ENCODE results near the gene RAP1GAP2. TPM values are rescaled to one million over a fixed set of nuclear protein-coding genes. Genes with fewer than 3 reads are reported as not detected.

The RAP1GAP2 gene
- polyA plus RNA-seq, 3 donors, result 3.9 to 17.9 (median 4.7) TPM

DNA sequence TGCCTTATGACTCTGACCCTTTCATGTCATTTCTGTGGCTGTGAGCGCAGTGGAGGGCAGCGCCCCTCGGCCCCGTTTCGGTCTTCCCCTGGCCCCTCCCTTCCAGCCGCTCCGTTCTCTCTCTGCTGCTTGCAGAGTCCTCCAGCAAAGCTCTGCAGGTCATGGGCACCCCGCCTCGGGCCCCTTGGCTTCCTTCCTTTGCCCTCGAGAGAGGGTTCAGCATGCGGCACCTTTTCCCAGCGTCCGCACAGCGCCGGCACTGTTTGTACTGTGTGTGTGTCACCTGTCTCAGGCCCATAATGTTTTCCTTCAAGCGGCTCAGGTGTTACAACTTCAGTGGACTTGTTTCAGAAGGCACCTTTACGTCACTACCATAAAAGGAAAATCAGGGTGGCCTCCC lies 98.5 kb downstream of the RAP1GAP2 start:
- H3K27ac ChIP-seq (ENCODE audit: low read depth, low read length), result no peak overlapping the region
- WGBS, 3 donors, result 48 to 83% (median 66%) methylated on average over 17 of the region's 17 CpGs

GRCh38 chr17:2897605-2898004 lies 101.4 kb downstream of the RAP1GAP2 start:
- H3K27ac ChIP-seq (ENCODE audit: low read depth, low read length), result no peak overlapping the region
- 47 to 88% (median 80%) methylated on average over 11 of the region's 11 CpGs for WGBS, 3 donors

GRCh38 chr17:2898255-2898926 lies 102.2 kb downstream of the RAP1GAP2 start:
- H3K27ac ChIP-seq (ENCODE audit: low read depth, low read length), result no peak overlapping the region
- WGBS, 3 donors, result 37 to 80% (median 76%) methylated on average over 15 of the region's 15 CpGs

GRCh38 chr17:2899906-2900305 lies 103.7 kb downstream of the RAP1GAP2 start:
- H3K27ac ChIP-seq (ENCODE audit: low read depth, low read length), result no peak overlapping the region
- WGBS, 3 donors, result 34 to 76% (median 64%) methylated on average over 9 of the region's 9 CpGs

DNA sequence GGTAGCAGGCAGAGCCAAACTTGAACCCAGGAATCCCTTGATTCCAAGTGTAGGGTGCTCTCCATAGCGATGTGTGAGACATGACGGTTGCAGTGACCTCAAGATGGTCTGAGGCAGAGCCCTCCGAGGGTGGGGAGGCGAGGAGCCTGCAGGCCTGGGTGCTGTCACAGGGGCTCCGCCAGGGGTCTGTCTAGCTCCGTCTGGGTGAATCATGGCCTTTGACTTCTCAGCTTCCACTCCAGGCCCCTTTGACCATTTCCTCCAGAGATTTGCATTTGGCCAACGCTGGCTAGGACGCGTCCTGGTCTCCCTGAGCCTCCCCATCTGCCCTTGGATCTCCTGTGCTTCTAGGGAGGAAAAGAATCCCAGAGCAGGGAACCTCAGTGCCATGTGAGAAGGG lies 104.6 kb downstream of the RAP1GAP2 start:
- no peak overlapping the region for H3K27ac ChIP-seq (ENCODE audit: low read depth, low read length)
- 71 to 87% (median 86%) methylated on average over 9 of the region's 9 CpGs for WGBS, 3 donors

DNA sequence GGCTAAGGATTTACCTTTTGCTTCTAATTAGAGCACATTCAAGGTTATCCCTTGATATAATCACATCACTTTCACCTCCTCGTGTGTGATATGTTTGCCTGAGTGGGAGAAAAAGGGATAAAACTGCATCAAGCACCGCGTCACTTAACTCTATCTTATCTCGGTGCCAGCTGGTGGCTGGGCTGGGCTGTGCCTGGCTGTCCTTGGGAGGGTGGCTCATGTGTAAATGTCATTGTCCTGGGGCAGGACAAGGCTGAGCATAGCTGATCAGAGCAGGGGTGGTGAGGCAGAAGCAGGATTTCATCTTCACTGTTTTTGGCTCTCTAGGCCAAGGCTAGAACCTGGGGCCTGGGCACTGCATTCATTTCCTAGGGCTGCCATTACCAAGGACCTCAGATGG lies 105.3 kb downstream of the RAP1GAP2 start:
- 30 to 92% (median 77%) methylated on average over 4 of the region's 4 CpGs for WGBS, 3 donors

GRCh38 chr17:2902546-2902945 lies 106.3 kb downstream of the RAP1GAP2 start:
- WGBS, 3 donors, result 83 to 97% (median 95%) methylated on average over 9 of the region's 9 CpGs
- no peak overlapping the region for H3K27ac ChIP-seq (ENCODE audit: low read depth, low read length)

More for the DNA sequence above, 105.3 kb downstream of the RAP1GAP2 start:
- no peak overlapping the region for H3K27ac ChIP-seq (ENCODE audit: low read depth, low read length)

DNA sequence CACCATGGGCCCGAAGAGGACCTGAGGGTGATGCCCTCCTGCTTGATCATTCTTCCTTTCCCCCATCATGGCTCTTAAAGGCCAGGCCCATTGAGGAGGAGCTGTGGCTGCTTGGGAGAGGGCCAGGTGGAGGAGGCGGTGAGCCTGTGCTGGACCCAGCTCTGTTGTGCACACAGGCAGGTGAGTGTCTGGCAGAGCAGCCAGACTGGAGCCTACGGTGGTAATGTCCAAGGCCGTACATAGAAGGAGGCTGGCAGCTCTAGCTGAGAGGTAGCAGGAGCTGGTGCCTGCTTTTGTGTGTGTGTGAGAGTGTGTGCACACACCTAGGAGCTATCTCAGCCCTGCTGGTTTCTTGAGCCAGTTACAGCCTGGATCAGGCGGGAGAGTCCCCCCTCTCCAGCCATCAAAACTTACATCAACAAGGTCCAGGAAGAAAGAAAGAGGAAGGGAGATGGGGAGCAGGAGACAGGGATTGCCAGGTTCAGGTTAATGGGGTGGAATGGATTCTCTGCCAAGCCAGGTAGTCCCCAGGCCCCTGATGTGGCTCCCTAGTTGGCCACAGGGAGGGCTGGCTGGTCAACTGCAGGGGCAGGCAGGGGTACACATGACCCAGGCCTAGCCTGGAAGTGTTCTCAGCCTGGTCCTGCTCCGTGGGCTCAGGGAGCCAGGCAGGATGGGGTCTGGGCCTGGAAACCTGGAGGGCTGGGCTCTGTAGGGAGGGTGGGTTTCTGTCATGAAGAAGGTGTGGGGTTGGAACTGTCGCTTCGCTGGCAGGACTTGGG lies 107.1 kb downstream of the RAP1GAP2 start:
- 43 to 85% (median 84%) methylated on average over 8 of the region's 8 CpGs for WGBS, 3 donors
- H3K27ac ChIP-seq (ENCODE audit: low read depth, low read length), result no peak overlapping the region

DNA sequence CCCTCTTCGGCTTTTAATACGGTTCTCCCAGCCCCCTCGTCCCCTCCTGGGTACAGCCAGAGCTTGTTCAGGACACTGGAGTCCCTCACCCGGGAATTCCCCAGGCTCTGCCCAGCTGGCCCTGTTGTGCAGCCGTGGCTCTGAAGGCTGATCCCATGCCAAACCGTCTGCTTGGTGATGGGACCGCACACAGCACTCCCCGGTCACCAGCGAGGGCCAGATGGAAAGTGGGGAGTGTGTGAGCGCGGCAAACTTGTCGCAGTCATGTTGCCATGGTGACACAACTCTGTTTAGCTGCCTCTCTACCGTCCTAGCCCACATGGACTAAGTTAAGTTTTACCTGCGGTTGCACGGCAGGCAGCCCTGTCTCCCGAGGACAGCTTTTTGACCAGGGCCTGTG lies 107.9 kb downstream of the RAP1GAP2 start:
- H3K27ac ChIP-seq (ENCODE audit: low read depth, low read length), result no peak overlapping the region
- whole genome bisulfite sequencing, 3 donors, result 14 to 52% (median 51%) methylated on average over 16 of the region's 16 CpGs

- WGBS, 3 donors, result 26 to 59% (median 46%) methylated on average over 13 of the region's 13 CpGs
- H3K27ac ChIP-seq (ENCODE audit: low read depth, low read length), result no peak overlapping the region
Measured at GRCh38 chr17:2905269-2905668, 109.0 kb downstream of the RAP1GAP2 start.

- H3K27ac ChIP-seq (ENCODE audit: low read depth, low read length), result no peak overlapping the region
- 50 to 63% (median 62%) methylated on average over 15 of the region's 15 CpGs for WGBS, 3 donors
Measured at GRCh38 chr17:2905696-2906501, 109.7 kb downstream of the RAP1GAP2 start.

DNA sequence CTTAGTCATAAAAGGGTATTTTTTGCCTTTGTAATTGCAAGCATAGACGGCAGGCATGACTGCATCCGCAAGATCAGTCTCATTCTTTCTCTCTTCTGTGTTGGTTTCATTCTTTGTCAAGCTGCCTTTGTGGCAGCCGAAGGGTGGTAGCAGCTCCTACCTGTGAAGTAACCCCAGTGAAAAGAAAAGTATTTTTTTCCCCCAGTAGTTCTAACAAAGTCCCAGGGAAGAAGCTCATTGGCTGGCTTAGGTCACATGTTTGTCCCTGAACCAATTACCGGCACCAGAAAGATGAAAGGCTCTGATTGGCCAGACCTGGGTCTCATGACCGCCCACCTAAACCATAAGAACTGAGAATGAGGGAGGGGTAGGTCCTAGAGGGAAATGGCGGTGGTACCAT lies 110.7 kb downstream of the RAP1GAP2 start:
- WGBS, 3 donors, result 93 to 95% (median 95%) methylated on average over 6 of the region's 6 CpGs
- H3K27ac ChIP-seq (ENCODE audit: low read depth, low read length), result no peak overlapping the region

DNA sequence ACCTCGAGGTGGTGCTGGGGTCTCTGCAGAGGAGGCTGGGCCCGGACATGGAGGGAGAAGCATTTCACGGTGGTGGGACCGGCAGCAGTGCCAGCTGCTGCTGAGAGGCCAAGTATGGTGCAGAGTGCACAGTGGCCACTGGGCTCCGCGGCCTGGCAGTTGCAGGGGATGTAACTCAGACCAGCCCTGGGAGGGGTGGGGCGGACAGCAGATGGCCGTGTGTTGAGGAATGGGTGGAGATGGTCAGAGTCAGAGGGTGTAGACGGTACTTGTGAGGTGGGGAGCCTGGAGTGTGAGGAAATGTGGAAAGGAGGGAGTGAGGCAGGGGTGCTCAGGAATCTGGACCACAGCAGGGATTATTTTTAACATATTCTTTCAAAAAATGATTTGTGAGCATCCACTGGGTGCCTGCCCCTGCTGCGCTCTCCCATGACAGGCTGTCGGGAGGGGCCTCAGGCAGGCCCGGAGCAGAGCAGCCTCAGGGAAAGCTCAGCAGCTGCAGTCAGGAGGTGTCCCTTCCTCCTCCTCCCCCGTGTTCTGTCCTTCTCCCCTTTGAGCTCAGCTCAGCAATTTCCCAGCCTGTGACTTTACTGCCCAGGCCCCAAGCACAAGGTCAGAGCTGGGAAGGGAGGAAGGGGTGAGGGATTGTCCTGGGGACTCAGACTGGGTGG lies 113.1 kb downstream of the RAP1GAP2 start:
- WGBS, 3 donors, result 66 to 75% (median 72%) methylated on average over 13 of the region's 13 CpGs

GRCh38 chr17:2909846-2910234 lies 113.6 kb downstream of the RAP1GAP2 start:
- WGBS, 3 donors, result 70 to 94% (median 72%) methylated on average over 4 of the region's 4 CpGs
- no peak overlapping the region for H3K27ac ChIP-seq (ENCODE audit: low read depth, low read length)

More for the DNA sequence above, 113.1 kb downstream of the RAP1GAP2 start:
- H3K27ac ChIP-seq (ENCODE audit: low read depth, low read length), result no peak overlapping the region

- WGBS, 3 donors, result 37 to 56% (median 56%) methylated on average over 19 of the region's 19 CpGs
- H3K27ac ChIP-seq (ENCODE audit: low read depth, low read length), result no peak overlapping the region
Measured at GRCh38 chr17:2911035-2911754, 115.0 kb downstream of the RAP1GAP2 start.

DNA sequence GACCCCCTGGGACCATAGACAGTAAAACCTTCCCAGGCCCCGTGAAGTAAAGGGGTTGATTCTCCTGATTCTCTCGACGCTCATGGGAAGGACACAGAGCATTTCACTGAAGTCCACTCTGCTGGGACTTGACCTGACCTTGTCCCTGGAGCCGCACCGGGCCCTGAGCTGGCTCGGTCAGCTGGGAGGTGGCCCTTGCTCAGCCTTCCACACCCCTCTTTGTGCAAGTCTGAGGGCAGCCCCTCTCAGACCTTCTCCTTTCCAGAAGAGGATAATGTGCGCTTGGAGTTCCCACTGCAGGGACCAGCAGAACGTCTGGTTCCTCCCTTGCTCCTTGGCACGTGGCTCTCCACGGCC lies 115.5 kb downstream of the RAP1GAP2 start:
- no peak overlapping the region for H3K27ac ChIP-seq (ENCODE audit: low read depth, low read length)
- 31 to 69% (median 63%) methylated on average over 10 of the region's 10 CpGs for WGBS, 3 donors

DNA sequence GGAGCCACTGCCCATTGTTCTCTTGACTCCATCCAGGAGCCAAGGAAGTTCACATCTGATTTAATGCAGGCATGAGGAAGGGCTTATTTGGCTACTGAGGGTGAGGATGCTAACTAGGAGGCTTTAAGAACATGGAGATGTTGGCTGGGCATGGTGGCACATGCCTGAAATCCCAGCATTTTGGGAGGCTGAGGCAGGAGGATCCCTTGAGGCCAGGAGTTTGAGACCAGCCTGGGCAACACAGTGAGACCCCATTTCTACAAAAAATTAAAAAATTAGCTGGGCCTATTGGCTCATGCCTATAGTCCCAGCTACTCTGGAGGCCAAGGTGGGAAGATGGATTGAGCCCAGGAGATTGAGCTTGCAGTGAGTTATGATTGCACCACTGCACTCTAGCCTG lies 116.5 kb downstream of the RAP1GAP2 start:
- H3K27ac ChIP-seq (ENCODE audit: low read depth, low read length), result no peak overlapping the region

- no peak overlapping the region for H3K27ac ChIP-seq (ENCODE audit: low read depth, low read length)
- WGBS, 3 donors, result 92 to 93% (median 93%) methylated on average over 11 of the region's 11 CpGs
Measured at GRCh38 chr17:2916461-2916860, 120.2 kb downstream of the RAP1GAP2 start.

Data from adipose tissue (tissue), 3 donors.